ENCODE data around the gene PTPRN2. TPM values are rescaled to one million over a fixed set of nuclear protein-coding genes. Genes with fewer than 3 reads are reported as not detected.
A peak's percentile ranks its signal among the peaks of the same experiment; 100 is the strongest.

PTPRN2 gene
- total and polyA plus RNA-seq, 2 of the 8 experiments (the other 6 are each of a cell fraction or from before 2014, with no cell fraction given): 2.6 to 4.5 TPM

DNA sequence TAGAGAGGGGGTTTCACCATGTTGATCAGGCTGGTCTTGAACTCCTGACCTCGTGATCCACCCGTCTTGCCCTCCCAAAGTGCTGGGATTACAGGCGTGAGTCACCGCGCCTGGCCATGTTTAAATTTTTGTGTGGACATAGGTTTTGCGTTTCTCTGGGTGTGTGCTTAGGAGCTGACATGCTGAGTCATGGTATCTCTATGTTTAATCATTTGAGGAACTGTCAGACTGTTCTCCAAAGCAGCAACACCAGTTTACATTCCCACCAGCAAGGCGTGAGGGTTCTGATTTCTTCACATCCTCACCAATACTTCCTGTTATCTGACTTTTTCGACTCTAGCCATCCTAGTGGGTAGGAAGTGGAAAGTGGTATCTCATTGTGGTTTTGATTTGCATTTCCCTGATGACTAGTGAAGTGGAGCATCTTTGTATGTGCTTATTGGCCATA lies 1097.1 kb downstream of the PTPRN2 start:
- H3K56ac ChIP-seq (replicated peaks; ENCODE audit: insufficient read length, low read depth, low read length): no peak overlapping the region
- H2AK5ac ChIP-seq (ENCODE audit: low read depth, low read length): no peak overlapping the region
- H3K9me3 ChIP-seq (ENCODE audit: insufficient read depth in 2 of 2, low read depth in 1 of 2, low read length in 1 of 2): no peaks in the 10 kb centered on the region
- H3K9ac ChIP-seq (replicated peaks in 1 of 4; ENCODE audit: extremely low read depth in 1 of 4, low read depth in 3 of 4, low read length in 3 of 4): no peak overlapping the region
- H4K8ac ChIP-seq (ENCODE audit: extremely low read depth, insufficient read depth, low read length): no peak overlapping the region
- no peak for TF ChIP-seq CBX5 (IDR thresholded peaks at IDR 0.05; ENCODE audit: low read depth, low read length)
- 0 out of 2 replicates have a peak, but pooled peaks have one; percentile 2 for TF ChIP-seq MAFK (IDR thresholded peaks at IDR 0.05; ENCODE audit: low read depth, low read length)
- no peak overlapping the region for H3K14ac ChIP-seq (ENCODE audit: insufficient read length)
- no peak overlapping the region for H3K27ac ChIP-seq (ENCODE audit: low read depth, low read length)
- no peaks in the 10 kb centered on the region for H3K79me2 ChIP-seq (ENCODE audit: control insufficient read depth in 1 of 2, insufficient read depth in 2 of 2, low read length in 2 of 2)
- no peak overlapping the region for H2BK15ac ChIP-seq (ENCODE audit: low read length)
- no peak for FAIRE-seq
- POLR2A ChIA-PET (ENCODE audit: partially characterized antibody): no interaction called here
- no peak overlapping the region for H2BK120ac ChIP-seq (replicated peaks; ENCODE audit: low read depth, low read length)
- no peaks in the 10 kb centered on the region for H4K20me1 ChIP-seq (replicated peaks in 1 of 2; ENCODE audit: control insufficient read depth in 1 of 2, insufficient read depth in 2 of 2, low read length in 2 of 2)
- H3K27me3 ChIP-seq (replicated peaks in 1 of 4; ENCODE audit: control insufficient read depth in 3 of 4, extremely low read depth in 1 of 4, insufficient read depth in 3 of 4, low read length in 3 of 4): no peaks in the 10 kb centered on the region
- no peak overlapping the region for H2AFZ ChIP-seq (ENCODE audit: low read length)
- no peak for DNase-seq (ENCODE audit: low read depth in 1 of 2, low spot score in 2 of 2)
- H3K4ac ChIP-seq (replicated peaks; ENCODE audit: insufficient read length, low read depth, low read length): no peak overlapping the region
- H3K79me1 ChIP-seq (ENCODE audit: low read depth, low read length): no peaks in the 10 kb centered on the region
- no peaks in the 10 kb centered on the region for H3K36me3 ChIP-seq (ENCODE audit: control insufficient read depth in 2 of 4, insufficient read depth in 4 of 4, low read length in 3 of 4)
- no peak overlapping the region for H2BK20ac ChIP-seq (ENCODE audit: low read length)
- H4K5ac ChIP-seq (ENCODE audit: insufficient read length, low read depth, low read length): no peak overlapping the region
- no peak overlapping the region for H4K91ac ChIP-seq (replicated peaks; ENCODE audit: insufficient read length, low read length)
- no peak overlapping the region for H2BK5ac ChIP-seq (ENCODE audit: low read depth, low read length)
- H3K4me3 ChIP-seq (ENCODE audit: extremely low read depth in 1 of 4, insufficient read depth in 2 of 4, low read depth in 3 of 4, low read length in 4 of 4): no peak overlapping the region
- no peaks in the 10 kb centered on the region for H3K4me1 ChIP-seq (replicated peaks in 1 of 4; ENCODE audit: control insufficient read depth in 3 of 4, insufficient read depth in 4 of 4, low read length in 3 of 4)
- no peak overlapping the region for H3K18ac ChIP-seq (ENCODE audit: extremely low read depth, low read length)
- CTCF ChIA-PET (ENCODE audit: partially characterized antibody): interaction anchor here (2.5 kb wide), 1 partner anchor 16 kb away, joined by 10 read pairs; no protein-coding TSS in a partner anchor
- no peak overlapping the region for H2BK12ac ChIP-seq (ENCODE audit: low read depth, low read length)
- no peak overlapping the region for H3K4me2 ChIP-seq (ENCODE audit: insufficient read depth in 1 of 2, low read depth in 2 of 2, low read length in 2 of 2)
- 91% methylated on average over 8 of the region's 8 CpGs; no CpG with 5 or more reads in 1 of the 2 experiments for WGBS, 2 experiments (ENCODE audit: extremely low coverage in 1 of 2, insufficient coverage in 1 of 2, insufficient read length in 1 of 2, insufficient replicate concordance in 2 of 2, low coverage in 1 of 2, low lambda C conversion rate in 2 of 2, missing lambda C conversion rate in 1 of 2)
- no peaks in the 10 kb centered on the region for H3K23me2 ChIP-seq (ENCODE audit: low read depth, low read length)
- no peak overlapping the region for H3K23ac ChIP-seq (ENCODE audit: insufficient read length)

Measured in H1 (cell line).